Stimulated activated CD4-positive, alpha-beta T cell treated with anti-CD3 and anti-CD28 coated beads, Interleukin-4, amount 100 ng/mL, for 24 hours (primary cell): ENCODE data around the gene TBC1D9B.
"Not testable (repeated sequence)": the region's sequence is repeated elsewhere in the genome, so short reads cannot be mapped to it uniquely, and the experiment has no call there.

Experiments used
- DNase-seq: peaks from one replicate; pipeline ENCODE4 v3.0.0-alpha.2; 2020

The TBC1D9B gene

DNA sequence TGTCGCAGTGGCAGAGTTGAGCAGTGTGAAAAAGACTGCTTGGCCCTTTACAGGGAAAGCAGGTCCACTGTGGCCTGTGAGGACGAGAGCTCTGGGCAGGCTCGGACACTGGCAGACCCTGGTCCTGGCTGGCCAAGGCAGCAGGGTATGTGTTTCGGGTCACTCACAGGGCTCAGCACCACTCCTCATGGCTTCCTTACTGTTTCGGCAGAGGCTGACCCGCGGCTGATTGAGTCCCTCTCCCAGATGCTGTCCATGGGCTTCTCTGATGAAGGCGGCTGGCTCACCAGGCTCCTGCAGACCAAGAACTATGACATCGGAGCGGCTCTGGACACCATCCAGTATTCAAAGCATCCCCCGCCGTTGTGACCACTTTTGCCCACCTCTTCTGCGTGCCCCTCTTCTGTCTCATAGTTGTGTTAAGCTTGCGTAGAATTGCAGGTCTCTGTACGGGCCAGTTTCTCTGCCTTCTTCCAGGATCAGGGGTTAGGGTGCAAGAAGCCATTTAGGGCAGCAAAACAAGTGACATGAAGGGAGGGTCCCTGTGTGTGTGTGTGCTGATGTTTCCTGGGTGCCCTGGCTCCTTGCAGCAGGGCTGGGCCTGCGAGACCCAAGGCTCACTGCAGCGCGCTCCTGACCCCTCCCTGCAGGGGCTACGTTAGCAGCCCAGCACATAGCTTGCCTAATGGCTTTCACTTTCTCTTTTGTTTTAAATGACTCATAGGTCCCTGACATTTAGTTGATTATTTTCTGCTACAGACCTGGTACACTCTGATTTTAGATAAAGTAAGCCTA, 71.3 kb downstream of the TBC1D9B start:
- peak; percentile 58 for DNase-seq

DNA sequence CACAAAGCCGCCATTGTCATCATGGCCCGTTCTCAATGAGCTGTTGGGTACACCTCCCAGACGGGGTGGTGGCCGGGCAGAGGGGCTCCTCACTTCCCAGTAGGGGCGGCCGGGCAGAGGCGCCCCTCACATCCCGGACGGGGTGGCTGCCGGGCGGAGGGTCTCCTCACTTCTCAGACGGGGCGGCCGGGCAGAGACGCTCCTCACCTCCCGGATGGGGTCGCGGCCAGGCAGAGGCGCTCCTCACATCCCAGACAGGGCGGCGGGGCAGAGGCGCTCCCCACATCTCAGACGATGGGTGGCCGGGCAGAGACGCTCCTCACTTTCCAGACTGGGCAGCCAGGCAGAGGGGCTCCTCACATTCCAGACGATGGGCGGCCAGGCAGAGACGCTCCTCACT, 72.8 kb downstream of the TBC1D9B start:
- not testable (repeated sequence) for DNase-seq

DNA sequence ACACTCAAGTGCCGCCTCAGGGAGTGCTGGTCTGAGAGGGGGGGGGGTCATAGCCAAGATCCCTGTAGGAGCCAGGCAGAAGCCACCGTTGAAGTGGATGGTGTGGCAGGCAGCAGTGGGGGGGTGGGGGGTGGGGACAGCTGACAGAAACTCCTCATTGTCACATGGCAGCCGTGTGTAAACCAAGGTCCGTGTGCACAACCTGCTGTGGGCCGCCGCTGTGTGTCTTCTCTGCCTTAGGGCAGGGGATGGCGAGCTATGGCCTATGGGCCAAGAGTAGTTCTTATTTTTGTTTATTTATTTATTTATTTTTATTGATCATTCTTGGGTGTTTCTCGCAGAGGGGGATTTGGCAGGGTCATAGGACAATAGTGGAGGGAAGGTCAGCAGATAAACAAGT, 73.6 kb downstream of the TBC1D9B start:
- DNase-seq: no peak

DNA sequence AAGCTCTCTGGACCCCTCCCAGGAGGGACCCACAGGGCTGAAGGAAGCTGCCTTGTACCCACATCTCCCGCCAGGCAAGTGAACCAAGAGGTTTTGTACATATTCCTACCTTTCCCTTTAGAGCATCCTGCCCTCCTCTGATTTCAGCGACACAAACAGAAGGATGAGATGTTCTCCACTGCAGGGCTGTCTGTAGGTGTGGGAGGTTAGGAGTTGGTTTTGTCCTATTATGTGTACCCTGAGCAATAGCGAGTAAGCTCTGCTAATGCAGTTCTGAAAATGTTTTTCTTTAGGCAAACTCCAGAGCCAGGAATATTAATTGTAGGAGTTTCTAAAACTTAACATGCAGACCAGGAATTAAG, 74.0 kb downstream of the TBC1D9B start:
- DNase-seq: no peak

DNA sequence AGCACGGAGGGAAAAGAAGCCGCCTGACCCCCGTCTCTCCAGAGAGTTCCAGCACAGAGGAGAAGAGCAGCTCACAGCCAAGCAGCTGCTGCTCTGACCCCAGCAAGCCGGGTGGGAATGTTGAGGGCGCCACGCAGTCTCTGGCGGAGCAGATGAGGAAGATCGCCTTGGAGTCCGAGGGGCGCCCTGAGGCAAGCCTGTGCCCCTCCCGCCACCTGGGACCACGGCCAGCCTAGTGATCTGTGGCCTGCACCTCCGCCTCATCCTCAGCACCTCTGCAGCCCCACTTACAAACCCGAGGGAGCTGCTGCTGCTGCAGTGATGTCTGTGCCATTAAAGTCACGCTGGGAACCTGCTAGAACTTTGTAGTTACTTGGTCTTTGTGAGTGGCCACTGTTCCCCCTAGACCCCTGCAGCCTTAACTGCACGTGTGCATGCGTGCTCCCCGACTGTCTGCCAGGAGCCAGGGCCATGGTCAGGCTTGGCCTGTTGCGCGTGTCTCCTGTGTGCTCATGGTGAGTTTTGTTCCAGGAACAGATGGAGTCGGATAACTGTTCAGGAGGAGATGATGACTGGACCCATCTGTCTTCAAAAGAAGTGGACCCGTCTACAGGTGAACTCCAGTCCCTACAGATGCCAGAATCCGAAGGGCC, 74.5 kb downstream of the TBC1D9B start:
- no peak for DNase-seq

DNA sequence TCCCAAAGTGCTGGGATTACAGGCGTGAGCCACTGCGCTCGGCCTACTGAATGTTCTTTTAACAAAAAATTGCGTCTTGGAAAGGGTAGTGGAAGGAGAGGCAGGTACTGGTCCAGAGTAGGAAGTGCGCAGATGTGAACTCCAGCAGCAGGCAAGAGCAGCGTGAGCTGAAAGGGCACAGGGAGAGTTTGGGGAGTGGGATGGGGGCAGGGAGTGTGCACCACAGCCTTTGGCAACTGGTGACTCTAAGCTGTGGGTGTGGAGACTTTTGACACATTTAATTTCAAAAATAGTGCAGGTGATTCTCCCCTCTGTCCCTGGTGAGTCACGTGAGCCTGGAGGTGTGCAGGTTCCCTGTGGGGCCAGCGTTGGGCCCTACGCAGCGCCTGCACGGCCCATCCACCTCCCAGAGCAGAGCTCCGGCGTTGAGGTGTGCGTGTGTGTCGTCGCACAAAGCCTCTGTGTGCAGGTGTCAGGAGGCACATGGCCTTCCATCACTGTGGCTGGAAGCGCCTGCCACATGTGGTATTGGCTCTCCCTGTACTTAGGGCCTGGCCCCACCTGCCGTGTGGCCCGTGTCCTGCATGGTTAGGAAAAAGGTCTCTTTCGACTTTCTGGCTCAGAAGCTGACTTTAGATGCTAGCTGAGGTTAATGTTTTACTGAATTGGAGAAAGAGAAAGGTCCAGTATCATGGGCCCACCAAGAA, 75.5 kb downstream of the TBC1D9B start:
- DNase-seq: no peak

DNA sequence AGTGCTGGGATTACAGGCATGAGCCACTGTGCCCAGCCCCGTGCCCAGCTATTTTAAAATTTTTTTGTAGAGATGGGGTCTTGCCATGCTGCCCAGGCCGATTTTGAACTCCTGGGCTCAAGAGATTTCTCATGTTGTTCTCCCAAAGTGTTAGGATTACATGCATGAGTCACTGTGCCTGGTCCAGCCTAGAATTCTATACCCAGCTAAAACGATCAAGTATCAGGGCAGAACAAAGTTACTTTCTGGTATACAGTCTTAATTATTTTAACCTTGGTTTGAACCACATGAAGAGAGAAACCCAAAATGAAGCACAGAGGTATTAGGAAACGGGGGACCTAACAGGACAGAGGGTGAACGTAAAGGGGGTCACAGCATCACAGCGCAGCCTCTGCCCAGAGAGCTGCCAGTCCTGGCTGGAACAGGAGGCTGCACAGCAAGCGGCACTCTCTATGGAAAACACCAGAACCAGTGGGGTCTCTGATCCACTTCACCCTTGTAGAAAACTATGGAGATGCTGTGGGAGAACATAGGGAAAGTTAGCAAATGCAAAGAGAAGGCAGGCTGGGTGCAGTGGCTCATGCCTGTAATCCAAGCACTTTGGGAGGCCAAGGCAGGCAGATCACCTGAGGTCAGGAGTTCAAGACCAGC, 76.8 kb downstream of the TBC1D9B start:
- no peak for DNase-seq

DNA sequence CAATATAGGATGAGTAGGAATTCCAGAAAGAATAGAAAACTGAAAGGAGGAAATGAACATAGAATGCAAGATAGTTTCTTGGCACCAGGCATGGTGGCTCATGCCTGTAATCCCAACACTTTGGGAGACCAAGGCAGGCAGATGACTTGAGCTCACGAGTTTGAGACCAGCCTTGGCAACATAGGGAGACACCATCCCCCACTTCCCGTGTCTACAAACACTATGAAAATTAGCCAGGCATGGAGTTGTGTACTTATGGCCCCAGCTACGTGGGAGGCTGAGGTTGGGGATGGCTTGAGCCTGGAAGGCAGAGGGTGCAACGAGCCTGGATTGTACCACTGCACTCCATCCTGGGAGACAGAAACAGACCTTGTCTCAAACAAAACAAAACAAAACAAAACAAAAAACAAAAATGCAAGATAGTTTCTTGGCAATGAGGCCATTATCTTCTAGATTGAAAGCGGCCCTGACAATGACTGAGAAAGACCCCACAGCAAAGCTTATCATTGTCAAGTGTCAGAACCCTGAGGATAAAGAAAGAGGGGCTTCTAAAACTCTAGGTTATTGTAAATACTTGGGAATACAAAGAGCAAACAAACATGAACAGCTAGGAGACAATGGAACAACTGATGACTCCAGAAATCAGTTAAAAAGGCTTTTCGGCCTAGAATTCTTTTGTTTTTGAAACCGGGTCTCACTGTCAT, 77.8 kb downstream of the TBC1D9B start:
- DNase-seq: no peak

DNA sequence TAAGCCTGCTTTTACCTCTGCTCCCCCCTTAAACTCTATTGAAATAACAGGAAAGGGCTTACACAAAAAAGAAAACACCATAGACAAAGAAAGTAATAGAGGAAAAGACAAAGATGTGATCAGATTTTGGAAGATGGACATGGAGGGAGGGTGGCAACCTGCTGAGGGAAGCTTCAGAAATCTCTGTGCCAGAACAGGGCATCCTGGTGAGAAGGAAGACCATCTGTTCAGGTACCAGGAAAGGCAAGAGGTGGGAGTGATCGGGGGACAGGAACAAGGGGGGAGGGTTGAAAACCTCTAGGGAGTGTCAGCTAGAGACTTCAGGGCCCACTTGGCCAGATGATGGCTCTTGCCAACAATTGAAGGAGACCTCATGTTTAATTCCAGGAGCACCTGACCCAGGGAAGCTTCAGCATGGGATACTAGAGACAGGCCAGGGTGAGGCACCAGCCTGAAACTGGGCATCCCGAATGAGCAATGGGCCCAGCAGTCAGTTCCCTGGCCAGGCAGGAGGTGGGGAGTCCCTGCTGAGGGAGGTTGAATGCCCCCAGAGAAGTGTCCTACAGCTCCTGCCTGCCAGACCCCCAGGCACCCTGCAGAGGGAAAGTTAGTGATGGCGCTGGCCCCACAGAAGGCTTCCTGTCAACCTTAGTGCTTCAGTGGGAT, 78.8 kb downstream of the TBC1D9B start:
- no peak for DNase-seq

DNA sequence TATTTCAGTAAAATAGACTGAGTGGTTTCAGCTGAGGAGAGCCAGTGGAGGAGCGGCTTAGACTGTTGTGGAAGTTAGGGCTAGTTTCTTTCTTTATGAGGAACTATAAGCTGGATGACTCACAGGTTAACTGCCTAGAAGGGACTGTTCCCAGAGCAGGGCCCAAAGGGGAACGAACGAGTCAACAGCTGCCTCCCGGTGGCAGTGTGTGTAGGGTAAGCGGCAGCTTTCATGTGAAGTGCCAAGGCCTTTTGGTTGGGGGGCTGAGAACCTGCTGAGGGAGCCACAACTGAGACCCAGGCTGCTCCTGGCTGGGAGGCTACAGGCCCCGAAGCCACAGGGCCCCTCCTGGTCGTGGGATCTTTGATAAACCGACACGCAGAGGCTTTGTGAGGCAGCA, 80.0 kb downstream of the TBC1D9B start:
- DNase-seq: peak; percentile 70

DNA sequence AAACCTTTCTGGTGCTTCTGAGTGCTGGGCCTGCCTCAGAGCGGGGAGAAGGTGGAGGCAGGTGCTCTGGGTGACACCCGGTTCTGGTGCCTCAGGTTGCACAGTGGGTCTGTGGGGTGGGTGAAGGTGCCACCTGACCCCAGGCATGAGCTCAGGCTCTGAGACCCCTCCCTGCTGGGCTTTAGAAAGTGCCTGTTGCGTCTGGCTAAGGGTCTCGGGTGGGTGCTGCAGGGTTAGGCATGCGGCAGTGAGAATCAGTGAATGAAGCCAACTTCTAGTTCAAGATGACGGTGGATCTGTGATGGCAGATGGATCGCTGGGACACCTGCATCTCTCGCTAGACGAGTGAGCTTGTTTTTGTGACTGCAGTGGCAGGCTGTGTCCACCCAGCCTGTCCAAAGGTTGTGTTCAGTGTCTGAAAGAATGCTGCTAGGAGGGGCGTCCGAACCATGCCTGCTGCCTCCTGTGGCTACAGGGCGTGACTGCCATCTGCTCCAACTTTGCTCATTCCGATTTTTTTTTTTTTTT, 82.0 kb downstream of the TBC1D9B start:
- DNase-seq: no peak

DNA sequence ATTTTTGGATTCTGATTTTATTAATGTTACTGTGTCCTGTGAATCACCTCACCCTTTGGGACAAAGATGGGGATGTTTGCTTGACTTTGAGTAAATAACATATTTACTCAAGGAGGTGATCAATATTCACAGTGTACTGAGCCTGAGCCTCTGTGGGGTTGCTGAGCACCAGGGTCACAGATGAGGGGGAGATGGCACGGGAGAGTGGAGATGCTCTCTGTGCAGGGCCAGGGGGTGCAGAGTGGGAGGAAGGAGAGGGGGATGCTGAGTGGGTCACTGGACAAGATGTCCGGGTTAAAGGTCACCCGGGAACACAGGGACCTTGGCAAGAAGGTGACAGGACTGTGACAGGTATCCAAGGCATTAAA, 83.0 kb downstream of the TBC1D9B start:
- no peak for DNase-seq

DNA sequence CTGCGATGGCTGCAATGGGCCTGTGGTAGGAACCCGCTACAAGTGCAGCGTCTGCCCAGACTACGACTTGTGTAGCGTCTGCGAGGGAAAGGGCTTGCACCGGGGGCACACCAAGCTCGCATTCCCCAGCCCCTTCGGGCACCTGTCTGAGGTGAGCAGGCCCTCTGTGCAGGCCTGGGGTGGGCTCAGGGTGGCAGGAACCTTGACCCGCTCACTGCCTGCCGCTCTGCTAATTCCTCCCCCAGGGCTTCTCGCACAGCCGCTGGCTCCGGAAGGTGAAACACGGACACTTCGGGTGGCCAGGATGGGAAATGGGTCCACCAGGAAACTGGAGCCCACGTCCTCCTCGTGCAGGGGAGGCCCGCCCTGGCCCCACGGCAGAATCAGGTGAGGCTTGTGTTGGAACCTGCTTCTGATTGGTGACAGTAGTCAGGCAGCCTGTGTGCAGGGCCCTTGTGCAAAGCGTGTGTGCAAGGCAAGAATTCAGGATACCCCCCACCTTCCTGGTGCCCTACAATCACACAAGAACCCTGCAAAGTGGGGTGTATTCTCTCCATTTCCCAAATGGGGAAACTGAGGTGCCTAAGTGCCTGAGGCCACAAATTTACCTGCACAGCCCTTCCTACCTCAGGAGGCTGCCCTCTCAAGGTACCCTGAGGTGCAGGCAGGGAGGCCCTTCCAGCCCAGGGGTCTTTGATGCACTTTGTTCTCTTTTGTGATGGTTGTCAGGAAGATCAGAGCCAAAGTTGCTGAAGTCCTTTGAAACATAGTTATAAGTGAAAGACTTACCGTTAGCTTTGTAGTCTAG, 83.6 kb downstream of the TBC1D9B start:
- no peak for DNase-seq

DNA sequence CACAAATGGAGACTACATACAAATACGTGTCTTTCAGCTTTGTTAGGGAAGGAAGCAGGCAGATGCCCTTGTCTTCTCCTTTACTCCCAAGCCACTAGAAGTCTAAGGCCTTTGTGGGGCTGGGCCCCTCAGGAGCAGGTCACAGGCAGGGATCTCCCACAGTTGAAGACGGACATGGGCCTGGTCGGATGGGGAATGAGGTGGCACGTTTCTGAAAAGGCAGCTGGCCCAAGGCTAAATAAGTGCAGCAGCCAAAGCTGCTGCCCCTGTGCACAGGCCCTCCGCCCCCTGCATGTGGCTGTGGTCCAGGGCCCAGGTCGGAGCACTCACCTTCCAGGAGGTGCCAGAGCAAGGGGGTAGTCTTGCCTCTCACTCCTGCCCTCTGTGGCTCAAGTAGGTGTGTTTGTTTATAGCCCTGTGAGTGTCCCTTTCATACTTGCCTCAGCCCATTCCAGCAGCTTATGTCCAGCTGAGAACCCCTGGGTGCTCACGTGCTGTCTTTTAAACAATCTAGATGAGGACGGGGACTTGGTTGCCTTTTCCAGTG, 85.2 kb downstream of the TBC1D9B start:
- no peak for DNase-seq

DNA sequence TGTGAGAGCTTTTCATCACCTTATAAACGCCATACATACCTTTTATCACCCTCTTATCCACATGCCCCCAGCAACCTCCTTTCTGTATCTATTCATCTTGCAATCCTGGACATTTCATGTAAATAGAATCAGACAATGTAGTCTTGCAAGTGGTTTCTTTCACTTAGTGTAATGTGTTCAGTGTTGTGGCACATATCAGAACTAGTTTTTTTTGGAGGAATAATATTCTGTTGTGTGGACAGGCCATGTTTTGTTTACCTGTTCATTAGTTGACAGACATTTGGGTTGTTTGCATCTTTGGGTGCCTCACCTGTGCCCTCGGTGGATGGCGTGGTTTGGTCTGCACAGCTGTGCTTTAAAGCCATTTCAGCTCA, 85.7 kb downstream of the TBC1D9B start:
- DNase-seq: no peak

DNA sequence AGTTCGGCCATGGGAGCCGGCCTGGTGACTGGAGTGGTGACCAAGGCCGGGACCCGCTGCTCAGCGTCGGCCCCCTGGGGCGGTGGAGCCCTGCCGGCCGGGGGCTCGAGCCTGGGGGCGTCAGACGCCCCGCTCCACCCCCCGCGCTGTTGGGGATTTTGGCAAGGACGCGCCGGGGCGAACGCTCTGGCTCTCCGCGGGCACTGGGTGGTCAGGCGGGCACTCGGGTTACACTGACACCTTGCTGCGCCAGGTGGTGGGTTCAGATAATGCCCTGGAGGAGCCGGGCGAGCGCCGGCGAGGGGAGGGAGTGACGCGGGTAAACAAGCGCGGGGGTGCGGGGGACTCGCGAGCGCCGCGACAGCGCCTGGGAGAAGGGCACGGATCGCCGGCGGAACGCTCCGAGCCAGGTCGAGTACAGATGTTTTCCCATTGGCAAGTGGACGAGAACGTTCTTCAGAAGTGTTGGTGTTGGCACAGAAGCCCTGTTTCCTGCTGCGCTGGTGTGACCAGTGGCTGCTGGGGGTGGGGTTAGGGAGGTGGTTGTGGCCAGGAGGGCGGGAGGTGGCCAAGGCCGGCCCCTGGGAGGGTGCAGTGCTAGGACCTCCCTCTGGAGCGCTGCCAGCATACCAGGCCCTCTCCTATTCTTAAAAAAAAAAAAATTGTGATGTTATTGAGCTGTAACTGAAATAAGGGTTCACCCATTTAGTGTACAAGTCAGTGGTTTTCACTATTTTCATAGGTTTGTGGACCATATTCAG, 86.2 kb downstream of the TBC1D9B start:
- peak; percentile 87 for DNase-seq

DNA sequence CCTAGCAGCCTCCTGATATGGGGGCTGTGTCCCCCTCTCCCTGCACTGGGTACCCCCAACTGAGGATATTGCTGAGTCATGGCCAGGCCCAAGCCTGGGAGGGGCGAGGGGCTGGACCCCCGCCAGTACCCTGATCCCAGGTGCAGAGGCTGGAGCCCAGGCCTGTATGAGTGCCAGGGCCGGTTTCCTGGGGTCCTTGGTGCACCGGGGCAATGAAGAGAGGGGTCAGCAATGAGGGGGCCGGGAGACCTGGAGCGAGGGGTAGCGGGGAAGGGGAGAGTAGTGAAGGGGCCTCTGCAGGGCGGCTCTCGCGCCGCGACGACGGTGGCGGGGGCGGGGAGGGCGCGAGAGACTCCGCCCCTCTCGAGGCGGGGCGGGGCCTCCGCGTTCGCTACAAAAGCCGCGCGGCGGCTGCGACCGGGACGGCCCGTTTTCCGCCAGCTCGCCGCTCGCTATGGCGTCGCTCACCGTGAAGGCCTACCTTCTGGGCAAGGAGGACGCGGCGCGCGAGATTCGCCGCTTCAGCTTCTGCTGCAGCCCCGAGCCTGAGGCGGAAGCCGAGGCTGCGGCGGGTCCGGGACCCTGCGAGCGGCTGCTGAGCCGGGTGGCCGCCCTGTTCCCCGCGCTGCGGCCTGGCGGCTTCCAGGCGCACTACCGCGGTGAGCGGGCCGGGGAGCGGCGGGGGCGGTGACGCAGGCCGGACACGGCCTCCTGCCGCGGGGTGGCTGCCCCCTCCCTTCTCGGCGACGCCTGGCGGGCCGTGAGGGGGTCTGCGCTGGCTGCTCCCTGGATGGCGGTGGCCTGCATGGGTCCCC, 87.0 kb downstream of the TBC1D9B start, which contains the start of gene SQSTM1:
Gene SQSTM1 (plus strand): TSS at position 423 of the 815 bp plus-strand sequence. CDS start 32 bp downstream, at position 455.
- DNase-seq: peak; percentile 78

DNA sequence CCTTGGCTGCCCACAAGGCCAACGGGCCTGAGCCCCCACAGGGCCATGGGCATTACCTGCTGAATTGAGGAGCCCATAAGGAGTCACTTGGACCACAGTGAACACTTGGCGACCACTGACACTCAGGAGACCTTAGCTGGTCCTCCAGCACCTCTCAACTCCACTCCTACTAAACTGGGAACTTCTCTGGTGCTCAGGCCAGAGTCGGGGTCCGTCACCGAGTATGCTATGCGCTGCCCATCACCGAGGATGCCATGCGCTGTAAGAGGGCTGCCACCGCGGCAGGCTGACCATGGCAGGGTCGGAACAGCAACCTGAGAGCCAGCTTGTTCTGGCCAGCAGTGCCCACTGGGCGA, 87.6 kb downstream of the TBC1D9B start:
- DNase-seq: no peak
